AG09319 (cell line): Measurements from ENCODE around the gene FDX2.
"Not testable (repeated sequence)": the region's sequence is repeated elsewhere in the genome, so short reads cannot be mapped to it uniquely, and the experiment has no call there.

Experiments used
- DNase-seq: peaks from one replicate; pipeline ENCODE4 v3.0.0-alpha.2; 2010; ENCODE audit warnings: low read depth; ENCODE audit errors: extremely low read depth
- CTCF ChIP-seq: IDR thresholded peaks from 2 replicates; pipeline ENCODE4 v1.5.1; 2011; ENCODE audit warnings: low read depth, mild to moderate bottlenecking, inconsistent platforms, low read length, moderate library complexity

Gene FDX2

DNA sequence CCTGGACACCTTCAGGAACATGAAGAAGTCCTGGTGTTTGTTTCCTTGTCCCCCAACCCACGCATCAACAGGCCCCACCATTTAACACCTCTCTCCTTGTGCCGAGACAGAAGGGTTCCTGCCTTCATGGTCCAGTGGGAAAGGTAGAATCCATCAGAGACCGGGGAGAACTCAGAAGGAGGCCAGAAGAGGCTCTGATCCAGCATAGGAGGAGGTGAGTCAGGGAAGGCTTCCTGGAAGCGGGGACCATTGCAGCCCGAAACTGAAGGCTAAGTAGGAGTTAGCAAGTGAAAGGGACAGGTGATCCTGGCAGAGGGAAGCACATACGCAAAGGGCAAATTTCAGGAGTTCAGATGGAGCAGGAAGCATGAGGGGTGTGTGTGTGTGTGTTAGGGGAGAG lies 23.1 kb upstream of the FDX2 start:
- DNase-seq, result no peak
- TF ChIP-seq CTCF, result no peak

DNA sequence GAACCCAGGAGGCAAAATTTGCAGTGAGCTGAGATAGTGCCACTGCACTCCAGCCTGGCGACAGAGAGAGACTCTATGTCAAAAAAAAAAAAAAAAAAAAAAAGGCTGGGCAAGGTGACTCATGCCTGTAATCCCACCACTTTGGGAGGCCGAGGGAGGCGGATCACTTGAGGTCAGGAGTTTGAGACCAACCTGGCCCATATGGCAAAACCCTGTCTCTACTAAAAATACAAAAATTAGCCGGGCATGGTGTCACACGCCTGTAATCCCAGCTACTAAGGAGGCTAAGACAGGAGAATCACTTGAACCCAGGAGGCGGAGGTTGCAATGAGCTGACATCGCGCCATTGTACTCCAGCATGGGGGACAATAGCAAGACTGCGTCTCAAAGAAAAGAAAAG lies 20.9 kb upstream of the FDX2 start:
- DNase-seq, result not testable (repeated sequence)

- DNase-seq, result no peak
- TF ChIP-seq CTCF, result no peak
Measured at GRCh38 chr19:10335352-10335985, 19.7 kb upstream of the FDX2 start.

GRCh38 chr19:10334588-10335351 lies 19.0 kb upstream of the FDX2 start:
- peak; percentile 14 for TF ChIP-seq CTCF
- DNase-seq, result peak; percentile 85

- DNase-seq, result no peak
- TF ChIP-seq CTCF, result no peak
Measured at GRCh38 chr19:10333758-10334587, 18.2 kb upstream of the FDX2 start.

DNA sequence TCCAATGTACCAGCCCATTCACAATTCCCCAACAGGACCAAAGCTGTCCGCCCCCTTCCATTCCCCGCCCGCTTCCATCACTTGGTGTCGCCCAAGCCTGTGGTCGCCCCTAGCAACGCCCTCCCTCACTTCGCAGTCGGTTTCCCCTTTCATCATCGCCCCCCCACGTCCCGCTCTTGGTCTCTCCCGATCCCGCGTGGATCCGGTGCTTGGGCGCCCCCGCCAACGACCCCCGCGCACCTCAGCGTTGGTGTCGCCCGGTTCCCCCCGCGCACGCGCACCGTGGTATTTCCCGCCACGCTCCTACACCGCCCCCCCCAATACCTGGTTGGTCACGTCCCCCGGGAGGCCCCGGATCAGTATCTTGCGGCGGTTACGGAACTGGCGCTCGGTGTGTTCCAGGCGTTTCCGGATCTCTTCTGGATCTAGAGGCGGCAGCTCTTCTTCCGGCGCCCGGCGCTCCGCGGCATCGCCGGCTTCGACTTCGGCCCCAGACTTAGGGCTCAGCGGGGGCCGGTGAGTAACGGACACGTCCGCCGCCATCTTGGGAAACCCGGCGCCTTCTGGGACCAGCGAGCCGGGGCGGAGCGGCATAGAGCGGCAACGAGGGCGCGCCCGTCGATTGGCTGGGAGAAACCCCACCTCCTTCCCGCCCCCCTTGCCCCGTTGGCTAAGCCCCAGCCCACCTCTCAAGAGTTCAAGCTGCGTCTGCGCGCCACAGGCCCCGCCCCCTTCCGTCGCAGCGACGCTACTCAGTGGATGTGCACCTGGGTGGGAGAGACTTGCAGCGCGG lies 17.3 kb upstream of the FDX2 start, which contains the start of gene RAVER1:
Gene RAVER1, minus strand, starts transcription at position 565 of the 793 bp plus-strand sequence. Its CDS starts 22 bp downstream, at position 543.
- DNase-seq, result peak; percentile 94
- no peak for TF ChIP-seq CTCF
